Measurements from ENCODE around the gene PGRMC2.

Gene PGRMC2

GRCh38 chr4:128298852-128299251 is 11.2 kb upstream of the PGRMC2 start:
- no peak for DNase-seq (ENCODE audit: low read depth)

GRCh38 chr4:128298146-128298758 is 10.6 kb upstream of the PGRMC2 start:
- no peak for DNase-seq (ENCODE audit: low read depth)

- DNase-seq (ENCODE audit: low read depth): no peak
Observed at GRCh38 chr4:128295255-128295654, 7.6 kb upstream of the PGRMC2 start.

GRCh38 chr4:128294464-128294863 is 6.9 kb upstream of the PGRMC2 start:
- no peak for DNase-seq (ENCODE audit: low read depth)

- no peak for DNase-seq (ENCODE audit: low read depth)
Observed at GRCh38 chr4:128292349-128292748, 4.7 kb upstream of the PGRMC2 start.

- DNase-seq (ENCODE audit: low read depth): no peak
Observed at GRCh38 chr4:128291096-128291495, 3.5 kb upstream of the PGRMC2 start.

- DNase-seq (ENCODE audit: low read depth): no peak
Observed at GRCh38 chr4:128290526-128290925, 2.9 kb upstream of the PGRMC2 start.

GRCh38 chr4:128289523-128290158 is 2.0 kb upstream of the PGRMC2 start:
- DNase-seq (ENCODE audit: low read depth): no peak

- peak; percentile 37 for DNase-seq (ENCODE audit: low read depth)
Observed at GRCh38 chr4:128288689-128289106, 1.1 kb upstream of the PGRMC2 start.

GRCh38 chr4:128287871-128288688 is 467 bp upstream of the PGRMC2 start:
- peak; percentile 98 for DNase-seq (ENCODE audit: low read depth)

- peak; percentile 62 for DNase-seq (ENCODE audit: low read depth)
Observed at GRCh38 chr4:128286474-128287058, 1.0 kb downstream of the PGRMC2 start.

GRCh38 chr4:128285085-128285997 is 2.3 kb downstream of the PGRMC2 start:
- peak; percentile 30 for DNase-seq (ENCODE audit: low read depth)

- no peak for DNase-seq (ENCODE audit: low read depth)
Observed at GRCh38 chr4:128284317-128284716, 3.3 kb downstream of the PGRMC2 start.

GRCh38 chr4:128283071-128283470 is 4.5 kb downstream of the PGRMC2 start:
- no peak for DNase-seq (ENCODE audit: low read depth)

GRCh38 chr4:128282516-128282915 is 5.1 kb downstream of the PGRMC2 start:
- no peak for DNase-seq (ENCODE audit: low read depth)

- DNase-seq (ENCODE audit: low read depth): no peak
Observed at GRCh38 chr4:128281354-128281753, 6.3 kb downstream of the PGRMC2 start.

- no peak for DNase-seq (ENCODE audit: low read depth)
Observed at GRCh38 chr4:128279624-128280225, 7.9 kb downstream of the PGRMC2 start.

GRCh38 chr4:128277856-128278255 is 9.8 kb downstream of the PGRMC2 start:
- DNase-seq (ENCODE audit: low read depth): no peak

GRCh38 chr4:128275346-128275745 is 12.3 kb downstream of the PGRMC2 start:
- peak; percentile 73 for DNase-seq (ENCODE audit: low read depth)

- no peak for DNase-seq (ENCODE audit: low read depth)
Observed at GRCh38 chr4:128271551-128271950, 16.1 kb downstream of the PGRMC2 start.

- DNase-seq (ENCODE audit: low read depth): no peak
Observed at GRCh38 chr4:128268970-128269369, 18.6 kb downstream of the PGRMC2 start.
